H1 (cell line): ENCODE measurements around the gene DRGX. TPM values are rescaled to one million over a fixed set of nuclear protein-coding genes. Genes with fewer than 3 reads are reported as not detected.

Experiments
- CHD7 ChIP-seq: fragments of 300-600 bp; sonication (generic); IDR thresholded peaks from 2 replicates; pipeline ENCODE4 v1.7.1; 2012; ENCODE audit warnings: low read length, moderate library complexity, mild to moderate bottlenecking, inconsistent platforms; ENCODE audit not compliant: insufficient replicate concordance
- EZH2 ChIP-seq: fragments of 200-600 bp; sonication (generic); IDR thresholded peaks from 2 replicates; pipeline ENCODE4 v1.7.1; 2012; ENCODE audit warnings: low read depth, mild to moderate bottlenecking, moderate library complexity, low read length, inconsistent platforms; ENCODE audit not compliant: severe bottlenecking
- RAD21 ChIP-seq, 2 experiments: IDR thresholded peaks in 1 of 2; conservative IDR thresholded peaks in 1 of 2; 2 replicates each; pipeline ENCODE4 v1.6.1; 2011; ENCODE audit warnings: low read depth in 2 of 2, low read length in 2 of 2, improper control_type of control experiment in 1 of 2, inconsistent platforms in 1 of 2, mild to moderate bottlenecking in 1 of 2, moderate library complexity in 1 of 2
- SP2 ChIP-seq: IDR thresholded peaks from 2 replicates; pipeline ENCODE4 v1.6.1; 2012; ENCODE audit warnings: mild to moderate bottlenecking, low read length, inconsistent platforms
- SP4 ChIP-seq: IDR thresholded peaks from 2 replicates; pipeline ENCODE4 v1.6.1; 2012; ENCODE audit warnings: low read length, inconsistent platforms
- TAF7 ChIP-seq: optimal IDR thresholded peaks from 2 replicates; pipeline ENCODE3; 2011; ENCODE audit warnings: low read depth, mild to moderate bottlenecking, inconsistent platforms, low read length, moderate library complexity, borderline replicate concordance
- TEAD4 ChIP-seq: IDR thresholded peaks from 2 replicates; pipeline ENCODE4 v1.6.1; 2012; ENCODE audit warnings: low read depth, low read length, inconsistent platforms, mixed read lengths
- ZNF274 ChIP-seq: IDR thresholded peaks from 2 replicates; pipeline ENCODE4 v1.7.0; 2012; ENCODE audit warnings: low read length, borderline replicate concordance; ENCODE audit errors: extremely low read depth
- polyA plus RNA-seq, 7 experiments: library from polyadenylated mRNA; depleted of rRNA in 3 of 7; stranded (reverse) in 5 of 7; unstranded in 2 of 7; fragments of >200 nt in 5 of 7; fragments of 200-250 nt in 2 of 7; gene quantifications; 1 replicate in 5 of 7; 2 replicates in 1 of 7; 4 replicates in 1 of 7; pipeline versions ENCODE4 v1.2.1 to v1.2.3, GENCODE V29; 2011 to 2013; ENCODE audit warnings: missing spikeins in 2 of 7, mixed read lengths in 2 of 7
- total RNA-seq: library from RNA; stranded (reverse); fragmentation: NEBNext Ultra II Directional; extraction: Animal tissue kit (Norgen Biotek cat#: 25700); gene quantifications from 2 replicates; pipeline ENCODE4 v1.2.1, GENCODE V29; 2021

The DRGX gene
- total and polyA plus RNA-seq, 2 of the 8 experiments (the other 6 are each of a cell fraction or from before 2014, with no cell fraction given): not detected

- TF ChIP-seq EZH2 (no peak), TEAD4 (no peak), ZNF274 (no peak), RAD21 (IDR thresholded peaks at IDR 0.05 in 1 of 2, conservative IDR thresholded peaks at IDR 0.05 in 1 of 2; ENCODE audit: low read depth in 2 of 2, low read length in 2 of 2) (no peak), TAF7 (no peak), SP2 (no peak), CHD7 (no peak), SP4 (no peak)
These were observed 21.6 kb upstream of the DRGX start (continued) for GRCh38 chr10:49417311-49418052.
